Esophagus squamous epithelium (tissue), 4 donors: Measurements from ENCODE around the gene TAGLN3.

Source experiments
- CTCF ChIP-seq, 6 experiments: fragments of 450-650 bp in 4 of 6; fragments of 200-600 bp in 2 of 6; sonication (generic) in 2 of 6; IDR thresholded peaks; one replicate each; pipeline ENCODE4 v1.5.1; 2016 to 2019; ENCODE audit warnings: antibody characterized with exemption in 6 of 6, mild to moderate bottlenecking in 4 of 6, moderate library complexity in 4 of 6
- POLR2A ChIP-seq, 4 donors: fragments of 450-650 bp; IDR thresholded peaks; one replicate each; pipeline ENCODE4 v1.6.1; 2017; ENCODE audit warnings: antibody characterized with exemption in 4 of 4, mild to moderate bottlenecking in 4 of 4, moderate library complexity in 3 of 4

GRCh38 chr3:112002096-112002971 is 3.6 kb downstream of the TAGLN3 start:
- TF ChIP-seq CTCF (IDR thresholded peaks at IDR 0.05) = no peak
- no peak for TF ChIP-seq POLR2A (IDR thresholded peaks at IDR 0.05)
